ENCODE measurements around the gene CAPN7.
A peak's percentile ranks its signal among the peaks of the same experiment; 100 is the strongest.

Gene CAPN7

DNA sequence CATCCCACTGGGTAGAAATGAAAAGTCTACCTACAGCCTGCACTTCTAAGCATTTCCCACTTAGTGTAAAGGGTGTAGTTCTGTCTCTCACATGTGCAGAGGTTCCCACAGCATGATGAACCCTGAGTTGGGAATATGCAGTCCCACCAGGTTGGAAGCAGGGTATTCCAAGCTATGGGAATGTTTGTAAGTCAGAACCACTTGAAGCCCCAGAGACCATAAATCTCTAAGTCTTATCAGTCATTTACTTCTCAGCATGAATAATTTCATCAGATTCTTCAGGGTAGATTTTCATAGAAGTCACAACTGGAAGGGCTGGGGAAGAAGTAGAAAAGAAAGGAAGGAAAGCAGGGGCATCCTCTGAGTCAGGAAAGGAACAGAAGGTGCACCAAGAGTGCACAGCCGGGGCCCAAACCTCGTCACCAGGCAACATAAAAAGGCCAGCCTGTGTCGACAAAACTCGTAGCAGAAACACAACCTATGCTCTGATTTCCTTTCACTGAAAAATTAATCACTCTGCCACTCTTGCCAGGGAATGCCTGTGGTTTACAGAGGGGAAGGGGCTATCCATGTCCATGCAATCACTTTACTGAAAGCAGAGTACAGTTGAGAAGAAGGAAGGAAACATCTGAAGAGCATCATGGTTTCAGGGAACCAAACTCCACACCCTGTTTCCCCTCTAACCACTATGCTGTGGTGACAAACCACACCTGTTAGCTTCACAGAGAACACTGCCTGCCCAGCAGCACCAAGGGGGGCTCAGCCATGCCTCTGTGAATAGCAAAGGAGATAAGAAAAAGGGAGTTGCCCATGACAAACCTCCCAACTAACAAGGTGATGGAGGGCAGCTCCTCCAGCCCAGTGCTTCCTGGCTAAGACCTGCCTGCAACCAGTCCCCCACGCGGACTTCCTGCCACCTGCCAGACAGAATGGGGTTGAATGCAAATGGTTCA, 85.8 kb downstream of the CAPN7 start:
- peak; percentile 59 for DNase-seq (ENCODE audit: low spot score)
- TF ChIP-seq, protein P1, sequence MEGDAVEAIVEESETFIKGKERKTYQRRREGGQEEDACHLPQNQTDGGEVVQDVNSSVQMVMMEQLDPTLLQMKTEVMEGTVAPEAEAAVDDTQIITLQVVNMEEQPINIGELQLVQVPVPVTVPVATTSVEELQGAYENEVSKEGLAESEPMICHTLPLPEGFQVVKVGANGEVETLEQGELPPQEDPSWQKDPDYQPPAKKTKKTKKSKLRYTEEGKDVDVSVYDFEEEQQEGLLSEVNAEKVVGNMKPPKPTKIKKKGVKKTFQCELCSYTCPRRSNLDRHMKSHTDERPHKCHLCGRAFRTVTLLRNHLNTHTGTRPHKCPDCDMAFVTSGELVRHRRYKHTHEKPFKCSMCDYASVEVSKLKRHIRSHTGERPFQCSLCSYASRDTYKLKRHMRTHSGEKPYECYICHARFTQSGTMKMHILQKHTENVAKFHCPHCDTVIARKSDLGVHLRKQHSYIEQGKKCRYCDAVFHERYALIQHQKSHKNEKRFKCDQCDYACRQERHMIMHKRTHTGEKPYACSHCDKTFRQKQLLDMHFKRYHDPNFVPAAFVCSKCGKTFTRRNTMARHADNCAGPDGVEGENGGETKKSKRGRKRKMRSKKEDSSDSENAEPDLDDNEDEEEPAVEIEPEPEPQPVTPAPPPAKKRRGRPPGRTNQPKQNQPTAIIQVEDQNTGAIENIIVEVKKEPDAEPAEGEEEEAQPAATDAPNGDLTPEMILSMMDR (IDR thresholded peaks at IDR 0.05; ENCODE audit: extremely low read depth, missing control alignments) = no peak

DNA sequence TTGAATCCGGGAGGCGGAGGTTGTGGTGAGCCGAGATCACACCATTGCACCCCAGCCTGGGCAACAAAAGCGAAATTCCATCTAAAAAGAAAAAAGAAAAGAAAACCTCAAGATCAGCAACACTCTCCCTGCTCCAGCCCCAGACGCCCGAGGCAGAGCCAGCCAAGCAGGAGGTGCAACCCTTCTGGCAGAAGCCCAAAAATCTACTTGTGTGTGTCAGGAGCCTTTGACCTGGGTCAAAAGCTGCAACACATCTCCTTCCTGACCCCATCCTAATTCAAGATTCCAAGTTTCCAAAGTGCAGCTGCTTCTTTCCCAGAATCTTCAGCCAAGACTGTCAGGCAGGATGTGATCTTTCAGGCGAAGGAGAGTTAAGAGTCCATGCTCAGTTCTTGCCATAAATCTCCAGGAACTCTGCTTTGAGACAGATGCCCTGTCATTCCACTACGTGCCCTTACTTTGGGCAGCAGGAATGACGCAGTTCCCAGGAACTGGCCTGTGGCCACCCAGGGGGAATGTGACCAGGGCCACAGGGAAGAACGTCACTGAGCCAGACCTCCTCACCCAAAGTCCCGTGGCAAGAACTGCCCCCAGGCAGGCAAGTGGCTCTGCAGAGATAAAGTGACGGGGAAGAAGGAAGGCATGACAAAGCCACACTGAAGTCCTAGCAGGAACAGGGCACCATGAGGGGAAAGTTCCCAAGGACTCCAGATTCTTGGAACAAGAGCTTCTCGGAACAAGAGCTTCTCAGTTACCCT, 86.9 kb downstream of the CAPN7 start:
- TF ChIP-seq, protein P1 (IDR thresholded peaks at IDR 0.05; ENCODE audit: extremely low read depth, missing control alignments) = no peak
- DNase-seq (ENCODE audit: low spot score) = no peak

DNA sequence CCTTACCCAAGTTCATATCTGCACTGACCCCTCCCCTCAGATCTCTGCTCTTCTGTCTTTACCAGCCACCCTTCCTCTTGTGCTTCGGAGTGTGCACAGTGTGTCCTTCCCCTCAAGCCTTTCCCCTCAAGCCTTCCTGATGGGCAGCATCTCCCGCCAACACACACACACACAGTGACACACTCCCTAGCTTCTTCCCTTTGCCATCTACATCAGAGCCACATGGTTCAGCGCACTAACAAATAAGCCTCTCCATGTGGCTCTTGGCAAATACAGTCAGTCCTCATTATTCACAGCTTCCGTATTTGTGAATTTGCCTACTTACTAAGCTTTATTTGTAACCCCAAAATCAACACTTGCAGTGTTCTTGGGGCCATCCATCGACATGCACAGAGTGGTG, 88.9 kb downstream of the CAPN7 start:
- no peak for DNase-seq (ENCODE audit: low spot score)
- TF ChIP-seq, protein P1 (IDR thresholded peaks at IDR 0.05; ENCODE audit: extremely low read depth, missing control alignments) = no peak

DNA sequence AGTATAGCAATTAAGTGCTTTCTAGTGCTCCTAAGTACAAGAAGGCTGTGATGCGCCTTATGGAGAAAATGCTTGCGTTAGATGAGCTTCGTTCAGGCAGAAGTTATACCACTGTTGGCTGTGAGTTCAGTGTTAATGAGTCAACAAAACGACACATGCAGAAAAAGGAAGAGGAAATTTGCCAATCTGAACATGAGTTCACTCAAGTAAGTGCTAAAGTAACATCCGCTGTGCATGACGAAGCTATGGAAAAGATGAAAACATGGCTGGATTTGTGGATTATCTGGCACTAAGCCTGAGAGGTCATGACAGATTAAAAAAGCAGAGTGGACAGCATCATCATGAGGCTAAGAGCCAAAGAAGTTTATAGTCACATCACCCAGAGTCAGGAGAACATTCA, 89.5 kb downstream of the CAPN7 start:
- DNase-seq (ENCODE audit: low spot score) = no peak
- TF ChIP-seq, protein P1 (IDR thresholded peaks at IDR 0.05; ENCODE audit: extremely low read depth, missing control alignments) = no peak

DNA sequence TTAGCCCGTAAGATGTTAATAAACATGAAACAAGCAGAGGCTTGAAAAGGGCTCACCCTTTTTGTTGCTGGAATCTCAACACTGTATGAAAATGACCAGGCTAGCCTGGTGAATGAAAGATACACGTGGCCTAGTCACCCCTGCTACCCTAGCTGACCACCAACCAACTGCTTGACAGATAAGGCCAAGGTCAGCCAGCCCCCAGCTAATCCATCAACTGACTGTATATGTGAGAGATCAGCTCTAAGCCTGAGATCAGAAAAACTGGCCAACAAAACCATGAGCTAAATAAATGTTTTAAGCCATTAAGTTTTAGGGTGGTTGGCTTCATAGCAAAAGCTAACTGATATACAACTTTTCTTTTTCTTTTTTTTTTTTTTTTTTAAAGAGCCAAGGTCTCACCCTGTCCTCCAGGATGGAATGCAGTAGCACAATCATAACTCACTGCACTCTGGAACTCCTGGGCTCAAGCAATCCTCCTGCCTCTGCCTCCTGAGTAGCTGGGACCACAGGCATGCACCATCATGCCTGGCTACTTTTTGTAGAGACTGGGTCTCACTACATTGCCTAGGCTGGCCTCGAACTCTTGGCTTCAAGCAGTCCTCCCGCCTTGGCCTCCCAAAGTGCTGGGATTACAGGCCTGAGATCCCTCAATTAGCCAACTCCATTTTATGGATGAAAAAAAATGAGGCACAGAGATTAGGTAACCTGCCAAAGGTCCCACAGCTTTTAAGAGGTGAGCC, 91.7 kb downstream of the CAPN7 start:
- no peak for DNase-seq (ENCODE audit: low spot score)
- TF ChIP-seq, protein P1 (IDR thresholded peaks at IDR 0.05; ENCODE audit: extremely low read depth, missing control alignments) = no peak

DNA sequence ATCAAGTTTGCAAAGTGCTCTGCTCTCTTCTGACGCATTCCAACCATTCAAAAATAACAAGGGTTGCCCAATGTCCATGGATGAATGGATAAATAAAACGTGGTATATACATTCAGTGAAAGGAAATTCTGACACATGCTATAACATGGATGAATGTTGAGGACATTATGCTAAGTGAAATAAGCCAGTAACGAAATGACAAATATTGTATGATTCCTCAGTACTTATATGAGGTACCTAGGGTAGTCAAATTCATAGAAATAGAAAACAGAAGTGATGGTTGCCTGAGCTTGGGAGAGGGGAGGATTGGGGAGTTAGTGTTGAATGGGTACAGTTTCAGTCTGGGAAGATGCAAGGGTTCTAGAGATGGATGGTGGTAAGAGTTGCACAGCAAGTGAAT, 92.5 kb downstream of the CAPN7 start:
- no peak for DNase-seq (ENCODE audit: low spot score)
- TF ChIP-seq, protein P1 (IDR thresholded peaks at IDR 0.05; ENCODE audit: extremely low read depth, missing control alignments) = no peak

All from GM20000 (cell line).